ENCODE results near the gene SPAAR. TPM values are rescaled to one million over a fixed set of nuclear protein-coding genes. Genes with fewer than 3 reads are reported as not detected.
A peak's percentile ranks its signal among the peaks of the same experiment; 100 is the strongest.

The SPAAR gene
- total RNA-seq, 1 experiment from 2014 or later: not detected

DNA sequence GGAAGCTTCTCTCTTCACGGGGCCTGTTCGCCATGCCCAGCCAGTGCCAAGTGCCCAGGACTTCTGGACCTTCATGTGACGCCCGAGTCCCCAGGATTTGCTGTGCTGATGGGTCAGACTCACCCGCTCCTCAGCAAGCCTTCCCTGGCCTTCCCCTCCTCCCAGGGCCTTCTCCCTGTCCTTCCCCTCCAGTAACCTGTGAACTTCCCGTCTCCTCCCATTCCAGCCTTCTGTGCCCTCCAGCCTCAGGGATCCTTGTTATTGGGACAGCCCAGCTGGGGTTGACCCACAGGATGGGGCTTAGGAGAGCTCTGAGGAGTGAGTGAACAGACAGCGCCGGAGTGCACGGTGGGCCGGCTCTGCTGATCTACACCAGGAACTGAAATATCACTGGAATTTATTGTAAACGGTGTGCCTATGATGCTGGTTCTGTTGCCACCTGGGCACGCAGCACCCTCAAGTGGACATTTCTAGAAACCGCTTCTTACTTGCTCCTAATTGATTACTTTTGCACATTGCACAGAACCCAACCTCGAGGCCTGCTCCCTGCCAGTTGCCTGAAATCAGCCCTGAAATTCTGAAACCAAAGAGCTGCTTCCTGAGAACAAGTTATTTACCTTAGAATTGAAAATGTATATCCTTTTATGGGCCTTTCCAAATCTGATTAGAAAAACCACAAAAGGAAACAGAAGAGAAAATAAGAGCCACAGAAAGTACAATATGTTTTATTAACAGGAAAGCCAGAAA is 1.5 kb downstream of the SPAAR start:
- no peaks in the 10 kb centered on the region for H3K9me3 ChIP-seq (ENCODE audit: control insufficient read depth, low read depth, low read length)
- Mint-ChIP-seq H3K9me3 (no peaks in the 10 kb centered on the region), H3K27ac (peak overlapping the region in 1 of 3 experiments; percentile 23; a peak in 3 of 7 replicates), H3K4me3 (no peak overlapping the region), H3K27me3 (ENCODE audit: low read depth) (peaks cover 4% of the 10 kb centered on the region), H3K4me1 (peaks cover 36 to 37% of the 10 kb centered on the region in 2 experiments), H3K36me3 (ENCODE audit: insufficient read depth in 1 of 3, low read depth in 3 of 3) (no peaks in the 10 kb centered on the region)
- no peaks in the 10 kb centered on the region for H3K79me2 ChIP-seq (ENCODE audit: insufficient read depth, low read length)
- H4K91ac ChIP-seq (ENCODE audit: insufficient read length, low read depth, low read length): no peak overlapping the region
- TF ChIP-seq, protein P1, sequence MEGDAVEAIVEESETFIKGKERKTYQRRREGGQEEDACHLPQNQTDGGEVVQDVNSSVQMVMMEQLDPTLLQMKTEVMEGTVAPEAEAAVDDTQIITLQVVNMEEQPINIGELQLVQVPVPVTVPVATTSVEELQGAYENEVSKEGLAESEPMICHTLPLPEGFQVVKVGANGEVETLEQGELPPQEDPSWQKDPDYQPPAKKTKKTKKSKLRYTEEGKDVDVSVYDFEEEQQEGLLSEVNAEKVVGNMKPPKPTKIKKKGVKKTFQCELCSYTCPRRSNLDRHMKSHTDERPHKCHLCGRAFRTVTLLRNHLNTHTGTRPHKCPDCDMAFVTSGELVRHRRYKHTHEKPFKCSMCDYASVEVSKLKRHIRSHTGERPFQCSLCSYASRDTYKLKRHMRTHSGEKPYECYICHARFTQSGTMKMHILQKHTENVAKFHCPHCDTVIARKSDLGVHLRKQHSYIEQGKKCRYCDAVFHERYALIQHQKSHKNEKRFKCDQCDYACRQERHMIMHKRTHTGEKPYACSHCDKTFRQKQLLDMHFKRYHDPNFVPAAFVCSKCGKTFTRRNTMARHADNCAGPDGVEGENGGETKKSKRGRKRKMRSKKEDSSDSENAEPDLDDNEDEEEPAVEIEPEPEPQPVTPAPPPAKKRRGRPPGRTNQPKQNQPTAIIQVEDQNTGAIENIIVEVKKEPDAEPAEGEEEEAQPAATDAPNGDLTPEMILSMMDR (conservative IDR thresholded peaks at IDR 0.05): peak; percentile 70
- H4K5ac ChIP-seq (ENCODE audit: insufficient read length, low read depth, low read length): no peak overlapping the region
- no peak overlapping the region for H2BK5ac ChIP-seq (ENCODE audit: insufficient read length, low read length)
- H4K8ac ChIP-seq (replicated peaks; ENCODE audit: insufficient read length, low read depth, low read length): no peak overlapping the region
- no peak overlapping the region for H2BK12ac ChIP-seq (ENCODE audit: insufficient read length, low read depth, low read length)
- no peaks in the 10 kb centered on the region for H4K20me1 ChIP-seq (ENCODE audit: control insufficient read depth, insufficient read depth, insufficient read length)
- no peak overlapping the region for H3K4me2 ChIP-seq (ENCODE audit: insufficient read depth, insufficient read length, low read length)
- no peak overlapping the region for H2BK120ac ChIP-seq (ENCODE audit: low read depth, low read length, poor library complexity, severe bottlenecking)
- no peak overlapping the region for H2AFZ ChIP-seq (ENCODE audit: low read length)
- no peak overlapping the region for H3K18ac ChIP-seq (ENCODE audit: insufficient read length, low read depth, low read length)
- no peaks in the 10 kb centered on the region for H3K23me2 ChIP-seq (ENCODE audit: insufficient read length, low read depth, low read length, poor library complexity, severe bottlenecking)
- WGBS (ENCODE audit: extremely low coverage, insufficient read length, low lambda C conversion rate): no CpG with 5 or more reads among the region's 14 CpGs
- no peaks in the 10 kb centered on the region for H3K27me3 ChIP-seq (ENCODE audit: insufficient read depth, low read length)
- no peak overlapping the region for H2AK5ac ChIP-seq (ENCODE audit: insufficient read length, low read length)
- H3K14ac ChIP-seq (ENCODE audit: insufficient read depth, low read length): no peak overlapping the region
- no peak overlapping the region for H2BK20ac ChIP-seq (ENCODE audit: low read depth, low read length, poor library complexity, severe bottlenecking)
- peaks cover 9% of the 10 kb centered on the region; the same call in 1 of the 2 replicates for H3K4me1 ChIP-seq (ENCODE audit: insufficient read depth, low read length)
- no peak overlapping the region for H3K9ac ChIP-seq (ENCODE audit: extremely low read depth, insufficient read length, low read length)
- no peaks in the 10 kb centered on the region for H3K79me1 ChIP-seq (ENCODE audit: insufficient read depth, low read depth, low read length, poor library complexity, severe bottlenecking)
- no peak for DNase-seq
- H3K56ac ChIP-seq (ENCODE audit: insufficient read length, low read depth, low read length): no peak overlapping the region
- H2BK15ac ChIP-seq (ENCODE audit: low read depth, low read length): no peak overlapping the region
- H3K4ac ChIP-seq (ENCODE audit: low read depth, low read length): no peak overlapping the region
- H3T11ph ChIP-seq (ENCODE audit: low read length): no peak overlapping the region
- no peak overlapping the region for H3K27ac ChIP-seq (ENCODE audit: insufficient read length, low read depth, low read length)
- no peak overlapping the region for H3K23ac ChIP-seq (ENCODE audit: insufficient read length, low read depth, low read length)
